ENCODE measurements around the gene DTNBP1.

GRCh38 chr6:15627821-15628220 lies 35.0 kb downstream of the DTNBP1 start:
- TF ChIP-seq, protein P1, sequence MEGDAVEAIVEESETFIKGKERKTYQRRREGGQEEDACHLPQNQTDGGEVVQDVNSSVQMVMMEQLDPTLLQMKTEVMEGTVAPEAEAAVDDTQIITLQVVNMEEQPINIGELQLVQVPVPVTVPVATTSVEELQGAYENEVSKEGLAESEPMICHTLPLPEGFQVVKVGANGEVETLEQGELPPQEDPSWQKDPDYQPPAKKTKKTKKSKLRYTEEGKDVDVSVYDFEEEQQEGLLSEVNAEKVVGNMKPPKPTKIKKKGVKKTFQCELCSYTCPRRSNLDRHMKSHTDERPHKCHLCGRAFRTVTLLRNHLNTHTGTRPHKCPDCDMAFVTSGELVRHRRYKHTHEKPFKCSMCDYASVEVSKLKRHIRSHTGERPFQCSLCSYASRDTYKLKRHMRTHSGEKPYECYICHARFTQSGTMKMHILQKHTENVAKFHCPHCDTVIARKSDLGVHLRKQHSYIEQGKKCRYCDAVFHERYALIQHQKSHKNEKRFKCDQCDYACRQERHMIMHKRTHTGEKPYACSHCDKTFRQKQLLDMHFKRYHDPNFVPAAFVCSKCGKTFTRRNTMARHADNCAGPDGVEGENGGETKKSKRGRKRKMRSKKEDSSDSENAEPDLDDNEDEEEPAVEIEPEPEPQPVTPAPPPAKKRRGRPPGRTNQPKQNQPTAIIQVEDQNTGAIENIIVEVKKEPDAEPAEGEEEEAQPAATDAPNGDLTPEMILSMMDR (IDR thresholded peaks at IDR 0.05; ENCODE audit: low read depth, low read length, poor library complexity, severe bottlenecking), result no peak
- TF ChIP-seq EZH2phosphoT487 (IDR thresholded peaks at IDR 0.05; ENCODE audit: borderline replicate concordance, low read length), result no peak
